Dermis microvascular lymphatic vessel endothelial cell (primary cell): ENCODE data around the gene MMP7. TPM values are rescaled to one million over a fixed set of nuclear protein-coding genes. Genes with fewer than 3 reads are reported as not detected.
"Not testable (repeated sequence)": the region's sequence is repeated elsewhere in the genome, so short reads cannot be mapped to it uniquely, and the experiment has no call there.

Experiments used
- DNase-seq, 2 donors: peaks; one replicate each; pipeline versions ENCODE4 v3.0.0 to v3.0.0-alpha.2; 2010; ENCODE audit warnings: low read depth in 2 of 2
- total RNA-seq: library from RNA; depleted of rRNA; stranded (reverse); fragments of >200 nt; gene quantifications from 2 replicates; pipeline ENCODE4 v1.2.1, GENCODE V29; 2014

MMP7 gene
- total RNA-seq, 1 donor from 2014 or later: 0.90 TPM

DNA sequence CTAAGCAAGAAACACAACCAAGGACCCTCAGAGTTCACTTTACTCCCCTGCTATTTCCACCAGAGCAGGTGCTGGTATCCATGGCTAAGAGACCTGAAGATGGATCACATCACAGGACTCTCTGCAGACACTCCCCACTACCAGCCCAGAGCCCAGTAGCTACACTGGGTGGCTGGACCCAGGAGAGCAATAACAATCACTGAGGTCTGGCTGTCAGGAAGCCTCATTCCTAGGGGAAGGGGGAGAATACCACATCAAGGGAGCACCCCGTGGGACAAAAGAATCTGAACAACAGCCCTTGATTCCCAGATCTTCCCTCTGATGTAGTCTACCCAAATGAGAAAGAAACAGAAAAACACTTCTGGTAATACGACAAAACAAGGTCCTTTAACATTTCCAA, 9.0 kb upstream of the MMP7 start:
- DNase-seq: no peak

DNA sequence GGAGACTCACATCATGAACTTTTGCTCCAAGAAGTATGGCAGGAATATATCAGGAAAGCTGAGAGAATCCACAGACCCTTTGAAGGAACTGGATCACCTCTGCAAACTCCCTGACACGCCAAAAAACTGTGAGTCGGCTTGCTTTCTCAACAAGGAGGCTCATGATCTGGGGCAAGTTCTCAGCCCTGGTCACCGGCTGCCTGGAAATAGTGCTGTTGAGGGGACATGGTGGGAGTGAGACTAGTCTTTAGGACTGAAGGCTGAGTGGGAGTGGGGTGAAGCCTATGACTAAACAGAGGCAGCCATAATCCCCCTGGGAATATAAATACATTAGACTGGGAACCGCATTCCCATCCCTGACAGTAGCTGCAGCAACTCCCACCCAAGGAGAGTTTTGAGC, 8.4 kb upstream of the MMP7 start:
- no peak for DNase-seq

DNA sequence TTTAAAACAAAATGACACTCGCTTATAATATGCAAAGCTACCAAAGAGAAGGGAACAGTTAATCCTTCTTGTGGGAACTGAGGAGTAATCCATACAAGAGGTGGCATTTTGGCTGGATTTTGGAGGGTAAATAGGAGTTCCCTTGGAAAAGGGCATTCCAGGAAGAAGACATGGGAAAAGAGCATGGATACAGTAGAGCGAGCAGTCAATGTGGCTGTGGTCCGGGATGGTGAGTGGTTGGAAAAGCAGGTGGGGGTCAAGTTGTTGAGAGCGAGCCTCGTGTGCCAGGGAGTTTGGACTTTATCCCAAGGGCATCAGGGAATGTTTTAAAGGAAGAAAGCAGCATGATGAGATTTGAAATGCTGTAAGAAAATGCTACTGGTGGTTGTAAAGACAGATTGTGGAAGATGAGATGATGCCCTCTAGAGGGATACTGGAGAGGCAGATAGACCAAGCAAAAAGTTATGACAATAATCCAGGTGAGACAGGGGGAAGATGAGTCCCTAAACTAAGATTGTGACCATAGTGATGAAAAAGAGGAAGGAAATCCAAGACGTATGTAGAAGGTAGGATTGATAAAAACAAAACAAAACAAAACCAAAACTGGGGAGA, 3.8 kb upstream of the MMP7 start:
- DNase-seq: no peak

DNA sequence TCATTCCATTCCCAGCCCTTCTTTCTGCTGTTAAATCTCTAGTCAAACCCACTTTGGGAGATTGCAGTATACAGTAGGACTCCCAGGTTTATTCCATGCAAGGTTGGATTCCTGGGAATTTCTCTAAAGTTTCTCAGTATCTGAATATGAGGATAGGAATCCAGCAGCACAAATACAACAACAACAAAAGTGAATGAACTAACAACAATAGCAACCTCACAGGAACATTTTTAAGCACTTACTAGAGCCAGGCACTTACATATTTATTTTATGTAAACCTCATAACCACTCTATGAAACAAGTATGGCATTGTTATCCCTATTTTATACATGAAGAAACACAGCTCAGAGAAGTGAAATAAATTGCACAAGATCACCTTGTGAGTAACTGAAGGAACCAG, 1.9 kb downstream of the MMP7 start:
- no peak for DNase-seq

DNA sequence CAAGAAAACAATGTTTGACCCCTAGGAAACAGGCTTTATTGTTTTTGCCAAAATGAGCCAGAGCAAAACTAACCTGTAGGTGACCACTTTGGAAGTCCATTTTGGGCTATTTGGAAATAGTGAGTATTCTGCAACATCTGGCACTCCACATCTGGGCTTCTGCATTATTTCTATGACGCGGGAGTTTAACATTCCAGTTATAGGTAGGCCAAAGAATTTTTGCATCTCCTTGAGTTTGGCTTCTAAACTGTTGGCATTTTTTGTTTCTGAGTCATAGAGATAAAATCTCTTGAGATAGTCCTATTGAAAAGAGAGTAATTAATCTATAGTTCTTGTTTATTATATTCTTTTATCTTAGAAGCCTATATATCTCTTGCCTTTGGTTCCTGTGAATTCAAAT, 2.9 kb downstream of the MMP7 start:
- no peak for DNase-seq

DNA sequence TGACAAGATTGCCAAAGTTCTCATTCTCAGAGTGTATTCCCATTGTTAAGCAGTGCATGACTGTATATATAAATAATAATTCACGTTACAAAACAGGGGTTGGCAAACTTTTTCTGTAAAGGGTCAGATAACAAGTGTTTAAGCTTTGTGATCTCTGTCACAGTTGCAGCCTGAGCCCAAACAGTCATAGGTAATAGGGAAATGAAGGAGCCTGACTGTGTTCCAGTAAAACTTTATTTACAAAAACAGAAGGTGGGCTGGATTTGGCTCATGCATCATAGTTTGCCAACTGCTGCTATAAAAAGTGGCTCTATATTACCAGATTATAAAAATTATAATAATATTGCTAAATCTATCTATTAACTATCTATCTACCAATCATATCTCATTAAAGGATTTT, 3.5 kb downstream of the MMP7 start:
- DNase-seq: no peak

DNA sequence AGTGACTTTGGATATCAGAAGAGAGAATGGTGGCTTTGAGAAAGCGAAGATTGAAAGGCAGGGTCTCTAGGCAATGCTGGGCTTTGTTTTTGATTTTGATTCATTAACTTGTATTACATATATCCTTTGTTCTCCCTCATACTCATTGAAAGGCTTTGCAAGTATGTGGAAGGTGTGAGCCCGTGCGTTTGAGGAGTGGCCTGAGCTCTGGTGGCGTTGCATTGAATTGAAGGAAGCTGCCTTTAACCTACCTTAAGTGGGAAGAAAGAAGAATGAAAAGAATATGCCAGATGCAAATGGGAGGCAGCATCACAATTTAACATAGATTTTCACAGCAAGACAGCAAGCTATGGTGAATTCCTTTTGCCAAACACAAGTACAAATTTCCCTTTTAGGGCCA, 6.7 kb downstream of the MMP7 start:
- no peak for DNase-seq

DNA sequence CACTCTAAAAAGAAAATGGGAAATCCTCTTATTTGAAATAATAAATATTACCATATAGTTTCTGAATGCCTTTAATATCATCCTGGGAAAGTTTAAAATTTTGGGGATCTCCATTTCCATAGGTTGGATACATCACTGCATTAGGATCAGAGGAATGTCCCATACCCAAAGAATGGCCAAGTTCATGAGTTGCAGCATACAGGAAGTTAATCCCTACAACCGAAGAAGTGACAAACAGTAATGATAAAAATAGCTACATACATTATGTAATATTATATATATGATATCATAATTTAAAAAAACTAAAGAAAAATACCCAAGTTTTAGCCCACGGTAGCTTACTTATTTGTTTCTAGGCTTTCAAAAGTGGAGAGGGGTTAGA, 7.4 kb downstream of the MMP7 start:
- DNase-seq: no peak

DNA sequence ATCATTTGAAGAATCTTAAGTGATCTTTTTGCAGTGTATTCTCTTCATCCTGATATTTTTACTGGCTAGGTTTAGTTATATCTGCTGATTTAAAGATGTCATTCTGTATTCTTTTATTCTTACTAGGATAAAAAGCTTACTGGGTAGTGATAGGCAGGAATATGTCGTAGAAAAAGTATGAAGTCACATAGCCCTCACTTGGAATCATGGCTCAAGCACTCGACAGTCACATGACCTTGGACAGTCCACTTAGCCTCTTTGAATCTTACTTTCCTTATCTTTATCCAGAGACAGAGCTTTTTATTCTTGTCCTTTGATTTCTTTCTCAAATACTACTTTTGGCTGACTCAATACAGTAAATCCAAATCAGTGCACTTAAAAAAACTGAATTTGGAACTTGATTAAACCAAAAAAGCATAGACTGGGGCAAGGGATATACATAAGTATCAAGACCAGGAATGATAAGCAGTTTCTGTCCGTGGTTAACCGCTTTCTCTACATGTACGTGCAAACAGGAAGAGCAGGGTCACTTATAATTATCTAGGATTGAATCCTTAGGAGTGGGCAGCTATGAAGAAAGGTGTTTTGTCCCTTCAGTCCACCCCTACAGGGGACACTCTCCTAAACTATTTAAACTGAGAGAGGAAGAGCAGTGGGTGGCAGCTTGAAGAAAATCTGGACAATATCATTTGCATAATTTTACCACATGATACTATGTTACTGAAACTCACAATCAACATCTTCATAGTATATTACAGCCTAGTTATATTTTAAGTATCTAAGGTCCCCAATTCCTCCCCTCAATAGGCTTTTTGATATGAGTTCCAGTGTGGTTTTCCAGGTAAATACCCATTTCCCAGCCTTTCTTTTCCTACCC, 8.0 kb downstream of the MMP7 start:
- no peak for DNase-seq

DNA sequence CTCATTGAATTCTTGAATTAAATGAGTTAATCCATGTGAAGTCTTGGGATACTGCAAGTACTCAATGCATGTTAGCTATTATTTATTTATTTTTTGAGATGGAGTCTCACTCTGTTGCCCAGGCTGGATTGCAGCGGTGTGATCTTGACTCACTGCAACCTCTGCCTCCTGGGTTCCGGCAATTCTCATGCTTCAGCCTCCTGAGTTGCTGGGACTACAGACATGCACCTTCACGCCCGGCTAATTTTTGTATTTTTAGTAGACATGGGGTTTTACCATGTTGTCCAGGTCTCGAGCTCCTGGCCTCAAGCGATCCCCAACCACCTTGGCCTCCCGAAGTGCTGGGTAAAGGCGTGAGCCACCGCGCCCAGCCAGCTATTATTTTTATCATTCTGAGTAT, 9.4 kb downstream of the MMP7 start:
- DNase-seq: no peak

DNA sequence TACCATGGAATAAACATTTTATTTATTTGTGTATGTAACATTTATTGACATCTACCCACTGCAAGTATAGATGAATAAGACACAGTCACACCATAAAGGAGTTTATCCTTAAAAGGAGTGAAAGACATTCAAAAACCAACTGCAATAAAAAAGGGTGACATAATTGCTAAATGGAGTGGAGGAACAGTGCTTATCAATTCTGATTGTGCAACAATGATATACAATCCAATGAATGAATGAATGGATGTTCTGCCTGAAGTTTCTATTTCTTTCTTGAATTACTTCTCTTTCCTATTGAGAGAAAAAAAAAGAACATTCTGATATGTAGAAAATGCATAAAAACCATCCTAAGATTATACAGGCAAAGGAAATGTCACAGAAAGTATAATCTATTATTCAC, 10.0 kb downstream of the MMP7 start:
- no peak for DNase-seq

DNA sequence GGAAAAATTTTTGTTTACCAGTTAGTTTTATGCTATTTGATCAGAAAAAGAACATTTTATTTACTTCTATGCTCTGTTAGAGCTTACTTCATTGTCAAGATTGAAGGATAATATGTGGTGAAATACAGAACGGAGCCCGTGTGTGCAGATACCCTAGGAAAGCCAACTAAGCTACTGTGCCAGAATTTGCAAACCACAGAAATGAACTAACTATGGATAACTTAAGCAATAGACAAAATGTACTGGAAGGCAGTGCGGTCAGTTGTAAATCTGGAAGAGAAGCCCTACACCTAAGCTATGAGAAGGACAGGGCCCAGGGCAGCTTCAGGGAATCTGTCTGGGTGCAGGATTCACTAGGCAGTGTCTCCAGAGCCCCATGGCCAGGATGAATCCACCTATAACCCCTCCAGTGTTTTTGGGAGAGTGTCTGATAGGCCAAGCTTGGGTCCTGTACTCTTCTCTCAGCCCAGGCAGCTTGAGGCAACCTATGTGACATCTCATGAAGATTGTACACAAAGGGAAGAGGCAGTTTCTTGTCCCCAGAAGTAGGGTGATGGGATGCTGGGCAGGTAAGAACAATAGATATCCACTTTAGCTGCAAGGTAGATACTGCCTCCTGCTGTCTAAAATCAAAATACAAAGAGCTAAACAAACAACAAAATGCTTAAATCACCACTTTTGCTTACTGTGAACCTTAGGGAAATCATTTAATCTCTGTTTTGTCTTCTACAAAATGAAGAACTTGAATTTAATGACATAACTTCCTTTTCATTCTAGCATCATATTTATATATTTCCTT, 12.1 kb downstream of the MMP7 start:
- DNase-seq: no peak

DNA sequence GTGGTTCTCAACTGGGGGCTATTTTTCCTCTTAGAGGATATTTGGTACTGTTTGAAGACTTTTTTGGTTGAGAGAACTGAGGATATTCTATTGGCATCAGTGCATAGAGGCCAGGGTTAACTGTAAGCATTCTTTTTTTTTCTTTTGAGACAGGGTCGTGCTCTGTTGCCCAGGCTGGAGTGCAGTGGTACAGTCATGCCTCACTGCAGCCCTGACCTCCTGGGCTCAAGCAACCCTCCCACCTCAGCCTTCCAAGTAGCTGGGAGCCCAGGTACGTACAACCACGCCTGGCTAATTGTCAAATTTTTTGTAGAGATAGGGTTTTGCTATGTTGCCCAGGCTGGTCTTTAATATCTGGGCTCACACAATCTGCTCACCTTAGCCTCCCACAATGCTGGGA, 12.9 kb downstream of the MMP7 start:
- no peak for DNase-seq

DNA sequence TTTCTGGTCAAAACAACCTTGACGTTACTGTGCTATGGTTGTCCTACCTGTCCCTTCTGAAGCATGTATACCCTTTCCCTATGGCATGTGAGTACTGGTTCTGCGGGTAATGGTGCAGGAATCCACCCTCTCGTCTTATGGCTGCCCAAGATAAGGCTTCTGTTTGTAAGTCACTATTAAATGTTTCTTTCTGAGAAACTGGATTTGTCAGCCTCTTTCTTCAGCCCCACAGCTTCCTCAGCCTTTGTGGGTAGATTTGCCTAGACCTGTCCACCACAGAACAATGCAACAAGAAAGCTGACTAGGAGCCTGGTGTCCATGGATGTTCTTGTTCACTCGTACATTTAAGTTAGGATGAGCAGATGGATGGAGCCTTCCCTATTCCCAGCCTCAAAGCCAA, 14.4 kb downstream of the MMP7 start:
- no peak for DNase-seq

DNA sequence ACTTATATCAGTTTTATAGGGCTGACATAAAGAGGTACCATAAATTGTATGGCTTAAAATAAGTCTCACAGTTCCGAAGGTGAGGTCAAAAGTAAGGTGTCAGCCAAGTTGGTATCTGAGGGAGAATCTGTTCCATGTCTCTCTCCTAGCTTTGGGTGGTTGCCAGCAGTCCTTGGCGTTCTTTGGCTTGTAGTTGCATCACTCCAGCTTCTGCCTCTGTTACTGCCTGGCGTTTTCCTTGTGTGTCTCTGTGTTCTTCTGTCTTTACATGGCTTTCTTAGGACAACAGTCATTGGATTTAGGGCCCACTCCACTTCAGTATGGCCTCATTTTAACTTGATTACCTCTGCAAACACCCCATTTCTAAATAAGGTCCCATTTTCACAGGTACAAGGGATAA, 16.7 kb downstream of the MMP7 start:
- DNase-seq: no peak

DNA sequence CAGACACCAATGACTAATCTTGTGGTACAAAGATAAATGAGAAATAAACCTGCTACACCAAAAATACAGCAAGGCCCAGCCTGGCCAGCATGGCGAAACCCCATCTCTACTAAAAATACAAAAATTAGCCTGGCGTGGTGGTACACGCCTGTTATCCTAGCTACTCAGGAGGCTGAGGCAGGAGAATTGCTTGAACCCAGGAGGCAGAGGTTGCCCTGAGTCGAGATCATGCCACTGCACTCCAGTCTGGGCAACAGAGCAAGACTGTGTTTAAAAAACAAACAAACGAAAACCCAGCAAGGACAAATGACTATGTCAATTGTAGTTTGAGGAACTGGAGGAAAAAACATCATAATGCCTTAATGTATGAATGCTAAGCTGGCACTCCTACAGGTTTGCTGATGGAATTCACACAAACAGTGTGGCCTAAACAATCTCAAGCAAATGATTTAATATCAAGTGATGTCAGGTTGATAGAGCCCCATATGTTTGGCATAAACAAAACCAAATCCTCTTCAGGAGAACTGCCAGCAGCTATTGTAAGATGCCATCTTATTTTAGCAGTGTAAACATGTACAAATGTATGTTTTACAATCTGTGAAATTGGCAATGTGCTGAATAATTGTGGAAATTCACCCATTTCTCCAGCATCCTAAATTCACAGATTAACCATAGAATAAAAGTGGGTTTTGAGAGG, 20.0 kb downstream of the MMP7 start:
- DNase-seq: no peak

DNA sequence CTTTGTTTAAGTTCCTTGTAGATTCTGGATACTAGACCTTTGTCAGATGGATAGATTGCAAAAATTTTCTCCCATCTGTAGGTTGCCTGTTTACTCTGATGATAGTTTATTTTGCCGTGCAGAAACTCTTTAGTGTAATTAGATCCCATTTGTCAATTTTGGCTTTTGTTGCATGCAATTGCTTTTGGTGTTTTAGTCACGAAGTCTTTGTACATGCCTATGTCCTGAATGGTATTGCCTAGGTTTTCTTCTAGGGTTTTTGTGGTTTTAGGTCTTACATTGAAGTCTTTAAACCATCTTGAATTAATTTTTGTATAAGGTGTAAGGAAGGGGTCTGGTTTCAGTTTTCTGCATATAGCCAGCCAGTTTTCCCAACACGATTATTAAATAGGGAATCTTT, 27.7 kb downstream of the MMP7 start:
- not testable (repeated sequence) for DNase-seq

DNA sequence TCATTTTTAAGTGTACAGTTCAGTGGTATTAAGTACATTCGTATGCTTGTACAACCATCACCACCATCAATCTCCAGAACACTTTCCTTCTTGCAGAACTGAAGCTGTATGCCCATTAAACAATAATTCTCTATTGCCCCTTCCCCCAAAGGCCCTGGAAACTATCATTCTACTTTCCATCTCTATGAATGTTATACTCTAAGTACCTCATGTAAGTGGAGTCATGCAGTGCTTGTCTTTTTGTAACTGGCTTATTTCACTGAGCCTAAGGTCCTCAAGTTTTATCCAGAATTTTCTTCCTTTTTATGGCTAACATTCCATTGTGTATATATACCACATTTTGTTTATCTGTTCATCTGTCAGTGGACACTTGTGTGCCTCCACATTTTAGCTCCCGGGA, 29.7 kb downstream of the MMP7 start:
- DNase-seq: no peak

DNA sequence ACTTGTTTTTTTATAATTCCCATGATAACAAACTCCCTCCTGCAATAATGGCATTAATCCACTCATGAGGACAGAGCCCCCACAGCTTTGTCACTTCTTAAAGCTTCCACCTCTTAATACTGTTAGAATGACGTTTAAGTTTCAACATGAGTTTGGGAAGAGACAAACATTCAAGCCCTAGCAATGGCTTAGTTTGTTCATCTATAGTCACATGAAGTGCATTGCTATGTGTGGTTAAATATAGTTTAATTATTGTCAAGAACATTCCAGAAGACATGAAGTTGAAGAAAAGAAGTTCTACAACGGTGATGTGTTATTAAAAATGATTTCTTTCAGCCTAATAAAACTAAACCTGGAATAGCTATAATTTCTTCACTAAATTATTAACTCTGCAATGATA, 30.6 kb downstream of the MMP7 start:
- no peak for DNase-seq

DNA sequence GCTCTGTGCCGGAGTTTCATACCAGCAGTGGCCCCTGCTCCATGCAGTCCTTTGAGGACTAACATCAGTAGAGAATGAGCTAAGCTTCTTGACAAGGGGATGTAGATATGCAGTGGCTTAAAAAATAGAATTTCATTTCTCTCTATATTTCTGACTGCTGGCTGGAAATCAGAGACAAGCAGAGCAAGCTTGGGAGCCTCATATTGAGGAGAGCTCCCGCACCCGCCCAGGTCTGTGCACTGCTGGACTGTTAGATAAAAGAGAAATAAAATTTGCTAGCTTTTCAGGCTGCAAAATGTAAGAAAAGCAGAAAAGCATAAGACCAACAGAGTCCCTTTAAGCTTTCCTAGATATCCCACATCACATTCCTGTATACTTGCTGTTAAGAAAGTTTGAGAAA, 31.4 kb downstream of the MMP7 start:
- no peak for DNase-seq

DNA sequence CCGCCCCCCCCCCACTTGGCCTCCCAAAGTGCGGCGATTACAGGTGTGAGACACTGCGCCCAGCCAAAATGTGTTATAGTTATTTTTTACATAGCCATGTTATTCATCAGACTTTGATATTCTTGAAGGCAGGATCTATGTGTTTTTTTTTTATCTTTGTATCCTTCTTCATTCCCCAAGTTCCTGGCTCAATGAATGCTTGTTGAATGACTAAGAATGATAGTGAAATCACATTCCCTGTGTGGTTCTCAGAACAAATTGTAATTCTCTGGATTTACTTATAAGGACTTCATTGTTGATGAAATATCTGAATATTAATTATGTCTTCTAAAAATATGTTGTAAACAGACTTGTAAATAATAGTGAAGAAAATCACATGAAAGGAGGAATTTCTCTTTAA, 33.5 kb downstream of the MMP7 start:
- no peak for DNase-seq
